ENCODE data around the gene SERINC3. TPM values are rescaled to one million over a fixed set of nuclear protein-coding genes. Genes with fewer than 3 reads are reported as not detected.

SERINC3 gene
- 130 and 138 TPM in 2 replicates for total RNA-seq

DNA sequence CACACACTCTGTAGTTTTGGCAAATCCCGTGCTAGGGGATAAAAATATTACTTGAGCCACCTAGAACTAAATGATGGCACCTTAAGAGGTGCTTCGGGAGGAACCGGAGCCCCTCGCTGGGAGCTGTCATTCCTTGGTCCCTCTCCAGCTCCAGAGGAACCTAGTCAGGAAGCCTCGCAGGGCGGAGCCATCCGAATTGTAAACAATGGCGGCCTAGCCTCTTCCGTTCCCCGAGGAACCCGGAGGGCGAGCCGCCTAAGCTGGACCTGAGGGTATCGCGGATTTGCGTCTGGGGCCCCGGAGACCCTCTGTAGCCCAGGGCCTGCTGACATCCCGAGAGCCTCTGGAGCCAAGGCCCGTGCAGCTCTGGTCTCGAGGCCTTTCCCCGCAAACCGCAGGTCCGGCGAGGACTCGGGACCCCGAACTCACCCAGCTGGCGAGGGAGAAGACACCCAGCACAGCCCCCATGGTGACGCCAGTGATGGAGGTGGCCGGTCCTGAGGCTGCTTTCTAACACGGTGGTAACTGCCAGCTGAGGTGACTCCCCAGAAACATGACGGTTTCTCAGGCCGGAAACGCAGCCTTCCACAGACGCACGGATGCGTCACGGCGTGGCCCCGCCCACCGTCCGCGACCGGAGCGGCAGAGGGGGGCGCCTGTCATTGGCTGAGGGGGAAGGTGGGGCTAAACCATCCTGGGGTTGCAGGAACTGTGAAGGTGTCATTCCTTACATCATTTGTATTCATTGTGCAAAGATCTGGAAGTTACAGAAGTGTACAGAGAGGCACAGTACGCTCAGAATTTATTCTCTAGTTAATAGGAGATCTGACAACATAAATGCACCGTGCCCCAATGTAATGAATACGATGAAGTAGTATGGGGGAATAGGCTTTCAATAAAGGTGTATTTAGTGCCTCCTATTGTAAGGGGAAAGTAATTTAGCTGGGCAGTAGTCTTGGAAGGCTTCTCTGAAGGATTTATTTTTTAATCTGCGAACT lies at the start of gene SERINC3:
SERINC3 (minus strand) TSS at position 587 of the 998 bp plus-strand sequence; CDS start at position 468, 119 bp downstream.

DNA sequence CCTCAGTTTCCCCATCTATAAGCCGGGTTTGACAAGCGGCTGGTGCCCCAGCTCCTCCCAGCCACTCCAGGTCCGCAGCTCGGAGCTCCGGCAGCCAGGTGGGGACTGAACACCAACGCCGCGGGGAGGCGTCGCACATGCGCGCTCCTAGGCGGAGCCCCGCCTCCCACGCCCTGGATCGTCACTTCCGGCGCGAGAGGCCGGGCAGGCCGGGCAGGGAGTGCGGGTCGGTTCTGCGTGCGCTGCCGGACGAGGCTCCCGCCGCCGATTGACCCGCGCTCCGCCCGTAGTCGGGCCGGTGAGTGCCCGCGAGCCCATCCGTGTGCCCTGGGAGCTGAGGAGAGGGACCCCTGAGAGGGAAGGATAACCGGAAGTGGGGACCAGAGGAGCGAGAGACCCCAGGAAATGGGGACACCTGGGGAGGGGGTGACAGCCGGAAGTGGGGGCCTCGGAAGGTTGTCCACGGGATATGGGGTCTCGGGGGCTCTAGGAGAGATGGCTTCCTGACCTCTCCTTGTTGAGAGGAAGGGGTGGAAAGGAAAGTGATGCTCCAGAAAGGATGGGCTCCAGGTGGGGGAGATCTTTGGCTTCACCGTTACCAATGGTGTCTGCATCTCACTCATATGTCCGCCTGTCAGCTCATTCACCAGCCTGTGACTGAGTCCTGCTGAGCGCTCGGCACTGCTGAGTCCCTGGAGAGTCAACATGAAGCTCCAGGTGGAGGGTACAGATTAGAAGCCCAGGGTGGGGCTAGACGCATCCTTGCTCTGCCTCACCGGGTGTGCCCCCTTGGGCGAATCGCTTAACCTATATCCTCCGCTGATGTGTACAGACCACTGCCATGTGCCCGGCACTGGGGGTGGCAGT lies 45.9 kb downstream of the SERINC3 start, which contains the start of gene TTPAL:
TTPAL (plus strand) TSS at position 181 of the 867 bp plus-strand sequence. CDS start 4,126 bp downstream, outside the sequence.

Other genes starting within 250 kb of the SERINC3 start
- gene FITM2, start 210.9 kb downstream of the SERINC3 start, total RNA-seq = 6.8 and 7.6 TPM in 2 replicates
- not detected in 2 replicates for gene R3HDML, start 185.0 kb downstream of the SERINC3 start, total RNA-seq
- not detected in 2 replicates for gene HNF4A, start 166.4 kb downstream of the SERINC3 start, total RNA-seq
- 2.3 and 4.4 TPM in 2 replicates for gene TTPAL, start 46.2 kb downstream of the SERINC3 start, total RNA-seq
- gene PKIG, start 60.5 kb upstream of the SERINC3 start, total RNA-seq = 128 and 193 TPM in 2 replicates
- gene ADA, start 129.6 kb upstream of the SERINC3 start, total RNA-seq = 13.8 and 46.5 TPM in 2 replicates
- under 0.01 TPM in 1 of 2 replicates, not detected in the other for gene CCN5, start 193.3 kb upstream of the SERINC3 start, total RNA-seq
- under 0.01 TPM in 1 of 2 replicates, not detected in the other for gene KCNK15, start 223.8 kb upstream of the SERINC3 start, total RNA-seq